Stomach (tissue), 9 donors: Measurements from ENCODE around the gene DHRSX. TPM values are rescaled to one million over a fixed set of nuclear protein-coding genes. Genes with fewer than 3 reads are reported as not detected.

ENCODE experiments used
- DNase-seq, 2 donors: peaks; one replicate each; pipeline versions ENCODE4 v3.0.0 to v3.0.0-alpha.2; 2013 to 2019
- H3K27ac ChIP-seq, 5 donors: fragments of 200-600 bp in 4 of 5; sonication (generic) in 4 of 5; one replicate each; pipeline ENCODE4 v1.5.1; 2013 to 2019; ENCODE audit warnings: mild to moderate bottlenecking in 1 of 5, moderate library complexity in 1 of 5
- H3K27me3 ChIP-seq, 3 donors: fragments of 200-600 bp; sonication (generic); one replicate each; pipeline ENCODE4 v1.5.1; 2017 to 2019; ENCODE audit warnings: mixed run types in 1 of 3
- H3K36me3 ChIP-seq, 4 donors: fragments of 200-600 bp; sonication (generic); 1 replicate in 3 of 4; 2 replicates in 1 of 4; pipeline ENCODE4 v1.5.1; 2016 to 2019
- H3K4me1 ChIP-seq, 4 donors: fragments of 200-600 bp; sonication (generic); one replicate each; pipeline ENCODE4 v1.5.1; 2016 to 2019
- H3K4me3 ChIP-seq, 4 donors: fragments of 200-600 bp; sonication (generic) in 3 of 4; one replicate each; pipeline ENCODE4 v1.5.1; 2016 to 2019; ENCODE audit warnings: mild to moderate bottlenecking in 1 of 4
- H3K9me3 ChIP-seq, 4 donors: fragments of 200-600 bp; sonication (generic); one replicate each; pipeline ENCODE4 v1.5.1; 2016 to 2019
- CTCF ChIP-seq, 7 experiments: fragments of 450-650 bp in 4 of 7; fragments of 200-600 bp in 3 of 7; sonication (generic) in 3 of 7; IDR thresholded peaks; one replicate each; pipeline ENCODE4 v1.5.1; 2016 to 2019; ENCODE audit warnings: antibody characterized with exemption in 7 of 7, control low read depth in 2 of 7, mild to moderate bottlenecking in 1 of 7
- EP300 ChIP-seq: sonication (generic); formaldehyde crosslinking; IDR thresholded peaks from one replicate; pipeline ENCODE4 v1.6.1; 2017; ENCODE audit warnings: antibody characterized with exemption
- POLR2A ChIP-seq, 4 donors: fragments of 450-650 bp; IDR thresholded peaks; one replicate each; pipeline ENCODE4 v1.6.1; 2016; ENCODE audit warnings: antibody characterized with exemption in 4 of 4, control low read depth in 2 of 4, mild to moderate bottlenecking in 1 of 4, moderate library complexity in 1 of 4
- POLR2AphosphoS5 ChIP-seq, 3 donors: sonication (generic); formaldehyde crosslinking; IDR thresholded peaks; one replicate each; pipeline ENCODE4 v1.6.1; 2016; ENCODE audit warnings: antibody characterized with exemption in 3 of 3
- WGBS, 5 donors: extraction: QIAGEN DNeasy Blood & Tissue Kit in 3 of 5; methylation state at CpG; one replicate each; pipeline versions ENCODE4 v1.1.5 to v1.1.7; 2013 to 2018; 5-methylcytosine and 5-hydroxymethylcytosine counted together
- intact Hi-C: fragments of 100-400 bp; cut with DNase I; formaldehyde crosslinking; loops from one replicate; pipeline ENCODE4 v1.15.1; 2023; ENCODE audit warnings: low total_unique reads
- polyA plus RNA-seq, 3 donors: library from polyadenylated mRNA; stranded (reverse); fragments of 200-250 nt; gene quantifications; one replicate each; pipeline ENCODE4 v1.2.3, GENCODE V29; 2013
- total RNA-seq, 5 donors: library from RNA; depleted of rRNA; stranded (reverse); fragments of >200 nt; gene quantifications; one replicate each; pipeline versions ENCODE4 v1.1.0 to v1.2.3, GENCODE V29; 2014 to 2016
- donor health status: healthy with polysubstance abuse.
- donor health status: Bipolar disorder and iron deficiency.
- donor health status: healthy.

DHRSX gene
- total and polyA plus RNA-seq, 8 donors: 11.2 to 69.4 (median 21.1) TPM

GRCh38 chrX:2334237-2334636 lies 166.5 kb downstream of the DHRSX start:
- Histone ChIP-seq H3K9me3 (peaks cover 0 to 3% (median 0%) of the 10 kb centered on the region in 4 donors), H3K36me3 (peaks cover 0 to 10% (median 7%) of the 10 kb centered on the region in 4 donors), H3K27ac (no peak overlapping the region), H3K4me3 (no peak overlapping the region), H3K27me3 (no peaks in the 10 kb centered on the region), H3K4me1 (no peaks in the 10 kb centered on the region)
- WGBS, 5 donors: 91 to 97% (median 94%) methylated on average over 9 of the region's 9 CpGs
- TF ChIP-seq CTCF (IDR thresholded peaks at IDR 0.05) (no peak), POLR2AphosphoS5 (IDR thresholded peaks at IDR 0.05) (no peak), EP300 (no peak), POLR2A (IDR thresholded peaks at IDR 0.05) (no peak)
- intact Hi-C loops: no loop called here
- DNase-seq: no peak

- intact Hi-C loops: no loop called here
- Histone ChIP-seq H3K4me1 (no peaks in the 10 kb centered on the region), H3K9me3 (no peaks in the 10 kb centered on the region), H3K36me3 (peaks cover 0 to 4% (median 2%) of the 10 kb centered on the region in 4 donors), H3K27me3 (no peaks in the 10 kb centered on the region), H3K27ac (no peak overlapping the region), H3K4me3 (no peak overlapping the region)
- WGBS, 5 donors: 61 to 85% (median 79%) methylated on average over 4 of the region's 4 CpGs
- TF ChIP-seq CTCF (IDR thresholded peaks at IDR 0.05): no peak
- TF ChIP-seq POLR2AphosphoS5 (IDR thresholded peaks at IDR 0.05): no peak
- no peak for DNase-seq
These were observed 168.5 kb downstream of the DHRSX start for GRCh38 chrX:2332252-2332651.

- intact Hi-C loops: no loop called here
These were observed 169.9 kb downstream of the DHRSX start for GRCh38 chrX:2330910-2331309.

GRCh38 chrX:2330487-2330886 lies 170.3 kb downstream of the DHRSX start:
- H3K27me3 ChIP-seq: no peaks in the 10 kb centered on the region
- WGBS, 5 donors: 36 to 74% (median 68%) methylated on average over 2 of the region's 2 CpGs
- H3K9me3 ChIP-seq: no peaks in the 10 kb centered on the region
- intact Hi-C loops: no loop called here
- no peak overlapping the region for H3K27ac ChIP-seq
- H3K36me3 ChIP-seq: no peaks in the 10 kb centered on the region
- no peak for DNase-seq
- no peak overlapping the region for H3K4me3 ChIP-seq
- peaks cover 0 to 4% (median 0%) of the 10 kb centered on the region in 4 donors for H3K4me1 ChIP-seq
- TF ChIP-seq EP300 (no peak), POLR2A (IDR thresholded peaks at IDR 0.05) (no peak), POLR2AphosphoS5 (IDR thresholded peaks at IDR 0.05) (no peak), CTCF (IDR thresholded peaks at IDR 0.05) (no peak)

More at GRCh38 chrX:2330910-2331309, 169.9 kb downstream of the DHRSX start:
- Histone ChIP-seq H3K9me3 (no peaks in the 10 kb centered on the region), H3K27ac (no peak overlapping the region), H3K27me3 (no peaks in the 10 kb centered on the region), H3K36me3 (peaks cover 0 to 1% (median 0%) of the 10 kb centered on the region in 4 donors), H3K4me3 (no peak overlapping the region), H3K4me1 (no peaks in the 10 kb centered on the region)
- no peak for DNase-seq
- WGBS, 5 donors: 85 to 97% (median 93%) methylated on average over 3 of the region's 3 CpGs
- TF ChIP-seq CTCF (IDR thresholded peaks at IDR 0.05): no peak
- no peak for TF ChIP-seq POLR2AphosphoS5 (IDR thresholded peaks at IDR 0.05)
- TF ChIP-seq POLR2A (IDR thresholded peaks at IDR 0.05): no peak
- TF ChIP-seq EP300: no peak
